GM19372 (cell line): ENCODE data around the gene CHCHD6.

Experiments
- ATAC-seq: cut with Tn5 transposase; IDR thresholded peaks from one replicate; pipeline ENCODE4 v1.9.1; 2021; ENCODE audit warnings: mild to moderate bottlenecking, low read depth, moderate library complexity; ENCODE audit not compliant: unreplicated experiment

CHCHD6 gene

GRCh38 chr3:126934031-126934531 is 230.0 kb downstream of the CHCHD6 start:
- ATAC-seq, result no peak

GRCh38 chr3:126934991-126935390 is 231.0 kb downstream of the CHCHD6 start:
- ATAC-seq, result no peak

DNA sequence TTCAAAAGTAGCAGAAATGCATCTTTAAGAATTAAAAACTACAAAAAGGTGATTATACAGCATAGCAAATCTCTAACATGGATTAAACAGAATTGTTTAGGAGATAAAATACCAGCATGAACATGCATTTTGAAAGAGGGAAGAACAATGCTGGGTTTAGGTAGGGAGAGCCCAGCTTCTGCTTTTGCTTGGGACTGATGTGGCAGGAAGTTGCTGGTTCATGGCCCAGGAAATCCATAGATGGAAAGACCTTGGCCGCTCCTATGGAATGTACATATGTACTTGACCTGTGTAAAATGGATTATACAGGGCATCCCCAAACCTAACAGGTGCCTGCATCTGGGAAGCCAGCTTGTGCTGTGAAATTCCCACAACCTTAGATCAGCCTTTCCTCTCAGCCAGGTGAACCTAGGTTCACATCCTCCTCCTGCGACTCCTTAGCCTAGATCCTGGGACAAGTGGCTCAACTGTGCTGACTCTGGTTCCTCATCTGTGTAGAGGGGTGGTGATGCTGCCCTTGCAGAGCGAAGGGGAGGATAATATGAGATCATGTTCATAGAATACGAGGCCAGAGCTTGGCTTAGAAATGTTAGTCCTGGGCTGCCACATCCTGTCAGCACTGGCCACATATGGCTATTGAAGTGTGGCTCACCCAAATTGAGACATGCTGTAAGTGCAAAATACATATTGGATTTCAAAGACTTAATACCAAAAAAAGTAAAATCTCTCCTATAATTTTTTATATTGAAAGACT is 231.9 kb downstream of the CHCHD6 start:
- ATAC-seq, result no peak

GRCh38 chr3:126936853-126937425 is 232.9 kb downstream of the CHCHD6 start:
- no peak for ATAC-seq

DNA sequence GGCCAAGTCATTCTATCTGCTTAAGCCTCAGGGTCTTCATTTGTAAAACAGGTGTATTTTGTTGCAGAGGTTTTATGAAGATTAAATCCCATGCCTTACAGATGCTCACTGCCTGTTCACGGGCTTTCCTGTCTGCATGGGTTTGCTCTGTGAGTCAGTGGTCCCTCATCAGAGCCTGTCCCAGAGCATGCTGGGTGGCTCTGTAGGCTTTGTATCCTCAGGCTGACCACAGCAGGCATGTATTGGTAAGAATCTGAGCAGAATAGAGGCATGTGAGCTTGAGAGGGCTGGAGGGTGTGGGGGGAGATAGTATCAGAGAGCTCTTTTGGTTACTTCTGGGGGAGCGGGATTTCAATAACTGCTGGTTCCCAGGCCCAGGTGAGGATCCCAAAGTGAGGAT is 233.5 kb downstream of the CHCHD6 start:
- no peak for ATAC-seq

DNA sequence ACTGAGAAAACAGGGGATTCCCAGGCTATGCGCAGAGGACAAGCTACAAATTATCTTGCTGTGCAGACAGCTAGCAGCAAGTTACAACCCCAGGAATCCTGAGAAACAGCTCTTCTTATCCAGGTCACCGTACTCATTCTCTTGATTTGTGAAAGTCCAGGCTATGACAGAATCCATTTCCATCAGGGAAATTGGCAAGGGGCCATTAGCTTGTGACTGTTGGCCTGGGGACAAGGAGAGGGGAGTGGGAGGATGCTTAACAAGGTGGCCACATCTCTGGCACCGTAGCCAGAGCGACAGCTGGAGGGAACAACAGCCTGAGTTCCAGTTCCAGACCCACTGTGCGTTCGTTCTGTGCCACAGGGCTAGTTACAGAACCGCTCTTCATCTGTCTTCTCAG is 233.9 kb downstream of the CHCHD6 start:
- no peak for ATAC-seq

DNA sequence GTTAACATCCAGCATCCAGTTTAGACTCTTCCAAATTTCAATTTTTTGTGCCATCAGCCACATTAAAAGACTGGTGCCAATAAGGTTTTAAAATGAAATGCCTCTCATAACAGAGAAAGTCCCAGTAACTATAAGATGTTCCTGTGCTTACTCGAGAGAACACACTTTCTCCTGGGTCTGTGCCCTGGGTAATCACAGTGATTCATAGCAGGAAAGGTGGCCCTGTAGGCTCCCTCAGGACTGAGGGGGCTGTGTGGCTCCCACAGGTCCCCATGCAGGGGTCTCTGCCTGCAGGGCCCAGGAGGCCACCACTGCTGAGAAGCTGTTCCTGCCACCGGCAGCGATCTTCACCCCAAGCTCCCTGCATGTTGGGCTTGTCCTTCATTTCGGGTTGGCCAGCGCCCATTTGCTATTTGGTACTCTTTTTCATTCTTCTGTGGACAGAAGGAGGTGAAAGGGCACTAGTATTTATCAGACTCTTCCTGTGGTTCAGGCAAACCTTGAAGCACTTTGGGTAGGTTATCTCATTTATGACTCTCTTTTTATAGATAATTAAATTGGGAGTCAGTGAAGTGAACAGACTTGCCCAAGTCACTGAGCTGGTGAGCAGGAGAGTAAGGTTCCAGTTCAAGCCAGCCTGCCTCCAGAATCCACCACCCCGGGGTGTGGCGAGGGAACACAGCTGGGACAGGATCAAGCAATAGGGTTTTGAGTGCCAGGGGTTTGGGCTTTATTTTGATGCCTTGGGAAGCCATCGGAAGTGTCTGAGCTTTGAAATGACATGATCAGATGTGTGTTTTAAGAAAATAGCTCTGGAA is 234.7 kb downstream of the CHCHD6 start:
- no peak for ATAC-seq

DNA sequence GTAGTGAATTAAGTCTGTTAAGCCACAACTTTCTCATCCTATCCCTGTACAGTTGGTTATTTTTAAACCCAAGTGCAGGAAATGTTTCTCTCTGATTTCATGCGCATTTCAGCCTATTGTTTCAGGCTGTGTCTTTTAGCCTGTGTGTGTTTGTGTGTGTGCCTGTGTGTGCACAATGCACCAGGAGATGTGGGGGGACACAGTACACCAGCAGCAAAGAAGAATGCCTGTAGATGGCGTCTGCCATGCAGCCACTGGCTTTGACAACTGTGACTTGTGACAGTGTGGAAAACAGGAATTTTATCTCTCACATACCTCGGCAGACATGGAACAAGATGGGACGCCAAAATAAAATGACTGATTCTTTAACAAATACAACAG is 235.3 kb downstream of the CHCHD6 start:
- ATAC-seq, result no peak

- no peak for ATAC-seq
Measured at GRCh38 chr3:126939733-126940132, 235.7 kb downstream of the CHCHD6 start.

GRCh38 chr3:126941721-126942270 is 237.8 kb downstream of the CHCHD6 start:
- no peak for ATAC-seq

GRCh38 chr3:126944089-126944965 is 240.3 kb downstream of the CHCHD6 start:
- ATAC-seq, result no peak

GRCh38 chr3:126945171-126945721 is 241.2 kb downstream of the CHCHD6 start:
- no peak for ATAC-seq

DNA sequence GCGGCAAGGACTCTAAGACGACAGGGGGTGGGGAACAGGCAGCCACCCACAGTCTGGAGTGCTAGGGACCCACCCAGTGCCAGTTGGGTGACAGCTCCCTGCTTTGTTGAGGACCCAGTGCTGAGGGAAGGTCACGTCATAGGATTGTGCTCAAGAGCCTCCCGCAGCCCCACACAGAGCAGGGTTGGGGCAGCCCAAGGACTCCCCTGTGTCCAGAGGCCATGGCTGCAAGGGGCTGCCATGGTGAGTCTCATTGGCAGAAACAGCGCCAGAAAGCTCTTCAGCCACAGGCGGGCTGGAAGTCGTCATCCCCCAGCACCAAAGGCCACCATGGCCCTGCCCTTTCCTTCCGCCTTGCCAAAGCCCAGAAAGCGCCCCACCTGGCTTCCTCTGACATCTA is 241.9 kb downstream of the CHCHD6 start:
- ATAC-seq, result no peak

DNA sequence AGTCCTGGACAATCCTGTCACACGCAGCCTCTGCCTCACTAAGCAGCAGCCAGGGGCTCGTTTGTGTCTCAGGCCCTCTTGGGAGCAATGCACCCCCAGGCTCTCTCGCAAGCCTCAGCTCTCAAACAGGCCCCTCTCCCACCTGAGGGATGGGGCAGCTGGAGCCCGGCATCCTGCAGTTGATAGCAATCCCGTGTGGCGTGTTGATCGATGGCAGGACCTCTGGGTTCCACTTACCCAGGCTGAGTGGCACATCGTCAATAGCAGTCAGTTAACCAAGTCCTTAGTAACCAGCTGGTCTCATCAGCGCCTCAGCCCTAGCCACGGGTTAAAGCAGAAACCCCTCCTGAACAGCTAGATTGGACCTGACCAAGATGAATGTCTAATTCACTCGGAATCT is 242.4 kb downstream of the CHCHD6 start:
- ATAC-seq, result no peak

- ATAC-seq, result no peak
Measured at GRCh38 chr3:126947429-126947828, 243.4 kb downstream of the CHCHD6 start.

DNA sequence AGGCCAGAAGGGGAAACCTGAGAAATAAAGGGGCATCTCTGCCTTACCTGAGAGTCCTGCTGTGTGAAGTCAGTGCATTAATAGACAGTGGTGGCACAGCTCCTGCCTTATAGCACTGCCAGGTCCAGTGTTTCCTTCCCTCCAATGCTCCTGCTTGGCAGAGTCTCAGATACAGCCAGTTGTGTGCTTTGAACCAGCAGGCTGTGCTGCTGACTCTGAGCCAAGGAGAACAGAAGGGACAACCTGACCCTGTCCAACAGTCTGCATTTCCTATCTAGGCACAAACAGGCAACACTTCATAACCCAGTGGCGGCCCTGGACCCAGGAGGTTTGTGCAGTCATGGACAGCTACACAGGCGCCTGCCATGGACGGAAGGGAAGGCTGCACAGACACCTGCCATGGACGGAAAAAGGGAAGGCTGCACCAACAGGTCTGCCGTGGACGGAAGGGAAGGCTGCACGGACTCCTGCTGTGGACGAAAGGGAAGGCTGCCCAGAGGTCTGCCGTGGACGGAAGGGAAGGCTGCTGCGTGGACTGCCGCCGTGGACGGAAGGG is 245.0 kb downstream of the CHCHD6 start:
- ATAC-seq, result no peak

DNA sequence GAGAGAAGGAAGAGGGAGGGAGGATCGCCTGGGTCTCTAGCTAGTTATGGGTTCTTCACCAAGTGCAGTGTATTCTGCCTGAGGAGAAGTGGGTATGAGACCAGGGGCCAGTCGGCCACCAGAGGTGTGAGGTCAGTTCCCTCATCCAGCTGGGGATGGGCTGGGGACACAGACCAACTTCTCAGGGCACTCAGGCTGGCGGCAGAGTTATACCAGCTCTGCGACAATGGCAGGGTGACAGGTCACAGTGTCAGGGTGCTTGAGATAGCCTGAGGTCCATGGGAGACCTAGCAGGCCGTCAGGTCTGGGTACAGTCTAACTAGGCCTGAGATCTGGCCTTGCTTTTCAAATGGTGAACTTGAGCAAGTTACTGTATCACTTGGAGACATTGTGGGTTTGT is 247.5 kb downstream of the CHCHD6 start:
- ATAC-seq, result no peak

- no peak for ATAC-seq
Measured at GRCh38 chr3:126952261-126952982, 248.4 kb downstream of the CHCHD6 start.
